Stimulated activated naive CD4-positive, alpha-beta T cell treated with Interleukin-2 at 50 U/mL for 16 hours (primary cell): ENCODE measurements around the gene BANK1.

ENCODE experiments used
- DNase-seq: peaks from one replicate; lab custom pipeline; 2025; lab: John Stamatoyannopoulos, UW

Gene BANK1

DNA sequence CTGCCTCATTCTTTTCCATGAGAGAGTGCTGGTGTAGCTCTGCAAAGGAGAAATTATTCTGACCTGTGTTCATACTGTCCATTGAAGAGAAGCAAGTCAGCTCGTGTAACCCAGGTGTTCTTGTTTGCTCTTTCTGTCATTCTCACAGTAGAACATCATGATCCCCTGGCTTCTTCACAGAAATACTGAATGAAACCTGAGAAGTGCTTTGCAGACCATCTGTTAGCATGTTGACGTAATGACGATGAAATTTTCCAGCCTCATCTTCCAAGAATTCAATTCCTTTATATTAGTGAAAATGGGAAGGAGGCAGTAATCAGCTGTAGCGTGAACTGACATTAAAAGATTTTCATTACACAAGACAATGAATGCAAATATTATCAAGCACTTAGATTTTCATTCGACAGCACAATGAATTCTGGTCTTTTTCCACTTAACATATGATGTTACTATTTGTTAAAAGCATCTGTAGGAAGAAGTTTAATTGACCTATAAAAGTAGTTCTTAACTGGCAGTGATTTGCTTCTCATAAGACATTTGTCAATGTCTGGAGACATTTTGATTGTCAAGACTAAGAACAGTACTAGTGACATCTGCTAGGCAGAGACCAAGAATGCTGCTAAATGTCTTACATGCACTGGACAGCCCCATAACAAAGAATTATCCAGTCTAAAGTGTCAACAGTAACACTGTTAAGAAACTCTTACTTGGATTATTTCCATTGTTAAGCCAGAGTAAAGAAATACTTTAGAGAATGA, 246.3 kb downstream of the BANK1 start:
- no peak for DNase-seq

DNA sequence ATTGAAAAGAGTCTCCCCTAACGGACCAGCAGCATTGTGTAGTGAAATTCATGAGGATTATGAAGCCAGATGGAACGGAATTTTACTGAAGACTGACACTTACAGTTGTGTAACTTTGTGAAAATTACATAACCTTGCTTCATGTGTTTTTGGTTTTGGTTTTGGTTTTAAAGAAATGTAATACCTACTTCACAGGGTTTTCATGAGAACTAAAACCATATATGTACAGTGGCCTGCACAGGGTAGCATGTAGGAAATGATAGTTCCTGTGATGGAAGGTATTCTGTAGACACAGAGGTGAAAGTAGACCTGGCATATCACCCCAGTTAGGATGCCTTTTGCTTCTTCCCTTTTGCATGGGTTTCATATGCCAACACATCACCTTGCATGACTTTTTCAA, 247.0 kb downstream of the BANK1 start:
- no peak for DNase-seq

DNA sequence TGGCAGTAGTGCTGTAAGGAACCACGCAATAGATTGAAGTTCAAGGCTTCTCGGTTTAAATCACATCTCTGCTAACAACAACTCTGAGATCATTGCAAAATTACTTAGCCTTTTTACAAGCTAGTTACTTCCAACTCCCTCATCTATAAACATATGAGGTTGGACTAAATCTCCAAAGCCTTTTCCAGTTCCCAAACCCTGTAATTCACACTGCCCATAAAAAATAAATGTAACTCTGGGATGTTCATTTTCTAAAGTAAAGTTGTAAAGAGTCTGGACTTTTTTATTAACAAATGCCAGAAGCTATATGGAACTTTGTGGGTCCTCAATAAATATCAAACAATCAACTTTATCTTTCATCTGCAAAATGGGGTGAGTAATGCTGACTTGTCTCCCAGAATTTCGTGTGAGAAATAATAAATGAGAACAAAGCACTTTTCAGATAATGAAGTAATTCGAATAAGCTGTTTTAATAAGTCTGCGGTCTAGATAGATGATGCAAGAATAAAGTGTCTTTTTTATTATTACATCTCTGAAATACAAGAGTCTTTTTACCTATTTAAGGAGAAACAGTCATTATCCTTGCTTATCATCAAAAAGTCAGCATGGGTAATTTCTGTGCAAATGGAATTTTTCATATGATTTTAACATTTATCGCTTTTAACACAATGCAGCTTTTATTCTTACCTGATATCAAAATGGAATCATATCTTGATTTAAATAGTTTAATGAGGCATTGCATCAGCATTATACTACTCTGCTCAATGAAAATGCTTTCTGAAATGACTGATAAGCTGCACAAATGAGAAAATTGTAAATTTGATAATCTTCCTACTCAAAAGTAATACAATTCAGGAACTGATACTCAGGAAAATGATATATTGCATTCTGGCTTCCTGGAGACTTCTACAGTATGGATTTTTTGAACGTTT, 252.6 kb downstream of the BANK1 start:
- DNase-seq = no peak

DNA sequence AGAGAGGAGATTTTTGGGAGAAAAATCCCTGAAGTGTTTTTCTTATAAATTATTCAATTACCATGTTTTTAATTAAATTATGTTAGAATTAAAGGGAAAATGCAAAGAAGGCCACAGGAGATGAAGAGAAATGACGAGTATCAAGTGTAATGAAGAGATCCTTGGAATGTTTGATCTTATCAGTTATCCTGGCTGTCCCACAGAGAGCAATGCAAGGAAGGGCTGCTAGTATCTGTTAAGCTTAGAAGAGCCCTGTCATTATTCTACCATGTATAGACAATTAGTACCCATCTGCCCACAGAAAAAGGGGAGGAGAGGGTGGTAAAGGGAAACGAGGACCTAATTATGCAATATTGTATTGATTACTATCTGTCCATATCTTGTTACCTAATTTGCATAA, 257.1 kb downstream of the BANK1 start:
- DNase-seq = no peak

DNA sequence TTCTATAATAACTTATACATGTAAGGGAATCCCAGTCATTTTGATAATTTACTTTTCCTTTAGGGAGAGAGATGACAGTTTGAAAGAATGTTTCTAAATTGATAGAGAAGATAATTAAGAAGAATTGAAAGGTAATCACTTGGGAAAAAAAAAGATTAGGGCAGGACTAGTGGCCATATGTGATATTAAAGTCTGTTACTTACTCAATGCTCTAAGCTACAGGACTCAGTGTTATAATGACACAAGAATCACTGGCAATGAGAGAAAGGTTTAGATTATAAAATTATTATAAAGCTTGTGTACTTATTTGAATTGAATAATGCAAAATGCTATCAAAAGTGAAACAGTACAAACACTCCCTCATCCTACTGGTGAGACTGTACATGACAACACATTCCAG, 265.3 kb downstream of the BANK1 start:
- no peak for DNase-seq

DNA sequence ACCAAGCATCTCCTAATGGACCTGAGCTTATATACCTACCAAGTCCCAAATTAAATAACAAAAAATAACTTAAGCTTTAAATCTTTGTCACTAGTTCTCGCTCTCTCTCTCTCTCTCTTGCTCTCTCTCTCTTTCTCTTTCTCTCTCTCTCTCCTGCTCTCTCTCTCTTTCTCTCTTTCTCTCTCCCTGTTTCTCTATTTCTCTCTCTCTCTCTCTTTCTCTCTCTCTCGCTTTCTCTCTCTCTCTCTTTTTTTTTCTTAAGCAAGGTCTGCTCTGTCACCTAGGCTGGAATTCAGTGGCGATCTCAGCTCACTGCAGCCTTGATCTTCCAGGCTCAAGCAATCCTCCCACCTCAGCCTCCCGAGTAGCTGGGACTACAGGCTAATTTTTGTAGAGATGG, 266.6 kb downstream of the BANK1 start:
- DNase-seq = no peak

DNA sequence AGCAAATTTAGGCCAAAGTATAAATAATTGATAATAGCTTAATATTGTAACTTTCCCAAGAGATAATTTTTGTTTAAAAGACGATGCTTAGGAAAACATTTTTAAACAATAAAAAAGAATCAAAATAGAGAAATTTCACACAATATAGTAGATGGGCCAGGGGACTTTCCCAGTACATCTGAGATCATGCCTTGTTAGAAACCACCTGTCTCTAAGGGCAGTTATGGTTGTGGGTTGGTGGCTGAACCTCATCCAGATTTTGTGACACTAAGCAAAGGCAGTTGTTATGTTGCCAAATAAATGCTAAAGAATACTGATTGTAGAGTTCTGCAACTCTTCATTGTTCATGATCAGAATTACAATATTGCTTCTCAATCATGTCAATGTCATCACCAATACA, 270.6 kb downstream of the BANK1 start:
- DNase-seq = no peak

DNA sequence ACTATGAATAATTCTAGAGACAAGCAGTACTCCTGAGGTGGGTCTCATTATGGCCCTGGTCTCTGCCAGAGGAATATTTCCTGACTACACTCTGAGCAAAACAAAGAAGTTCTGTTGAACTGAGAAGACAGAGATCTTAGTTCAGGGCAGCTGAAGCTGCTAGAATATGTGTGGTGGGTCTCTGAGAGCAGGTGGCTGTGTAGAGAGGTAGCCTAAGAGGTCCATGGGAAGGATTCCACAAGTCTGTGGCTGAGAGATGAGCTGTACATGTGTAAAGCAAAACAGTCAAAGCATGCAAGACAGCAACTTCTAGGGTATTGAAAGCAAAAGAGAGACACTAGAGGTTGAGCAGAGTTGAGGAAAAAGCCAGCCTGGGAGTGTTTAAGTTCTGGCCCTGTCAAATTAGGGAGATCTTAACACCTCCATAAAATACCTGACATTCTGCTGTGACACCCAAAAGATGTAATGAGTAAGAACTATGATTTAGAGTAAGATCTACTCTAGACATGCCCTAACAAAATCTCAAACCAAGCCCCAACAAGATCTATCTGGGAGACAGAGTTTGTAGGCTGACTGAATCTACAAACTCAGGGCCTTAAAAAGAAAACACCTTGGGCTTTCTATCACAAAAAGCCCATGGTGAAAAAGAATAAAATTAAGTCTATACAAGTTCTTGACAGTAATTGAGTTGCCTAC, 274.4 kb downstream of the BANK1 start:
- no peak for DNase-seq

DNA sequence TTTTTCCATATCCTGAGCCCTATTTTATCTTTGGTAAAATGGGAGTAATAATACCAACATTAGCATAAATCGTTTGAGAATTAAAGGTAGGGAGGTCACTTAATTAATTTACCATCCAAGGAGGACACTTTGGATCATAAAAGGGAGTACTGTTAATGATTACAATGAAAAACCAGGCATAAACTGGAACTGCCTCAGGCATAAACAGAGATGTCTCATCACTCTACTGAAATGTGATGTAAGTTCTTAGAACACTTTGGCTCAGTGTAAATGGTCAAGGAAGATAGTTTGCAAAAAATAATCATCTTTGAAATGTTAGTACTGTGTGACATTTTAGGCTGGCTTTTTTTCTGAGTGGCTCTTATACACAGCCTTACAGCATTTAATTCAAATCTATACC, 286.1 kb downstream of the BANK1 start:
- DNase-seq = no peak

DNA sequence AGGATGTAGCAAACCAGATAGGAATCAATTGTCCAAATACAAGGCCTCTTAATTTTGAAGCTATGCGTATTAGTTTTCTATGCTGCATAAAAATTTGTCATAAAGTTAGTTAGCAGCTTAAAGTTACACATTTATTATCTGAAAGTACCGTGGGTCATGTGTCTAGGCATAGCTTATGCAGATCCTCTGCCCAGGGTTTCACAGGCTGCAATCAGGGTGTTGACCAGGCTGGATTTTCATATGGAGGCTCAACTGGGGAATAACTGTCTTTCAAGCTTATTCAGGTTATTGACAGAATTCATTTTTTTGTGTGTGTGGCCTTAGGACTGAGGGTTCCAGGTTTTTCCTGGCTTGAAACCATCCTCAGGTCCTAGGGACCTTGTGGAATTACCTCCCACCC, 289.7 kb downstream of the BANK1 start:
- DNase-seq = no peak

DNA sequence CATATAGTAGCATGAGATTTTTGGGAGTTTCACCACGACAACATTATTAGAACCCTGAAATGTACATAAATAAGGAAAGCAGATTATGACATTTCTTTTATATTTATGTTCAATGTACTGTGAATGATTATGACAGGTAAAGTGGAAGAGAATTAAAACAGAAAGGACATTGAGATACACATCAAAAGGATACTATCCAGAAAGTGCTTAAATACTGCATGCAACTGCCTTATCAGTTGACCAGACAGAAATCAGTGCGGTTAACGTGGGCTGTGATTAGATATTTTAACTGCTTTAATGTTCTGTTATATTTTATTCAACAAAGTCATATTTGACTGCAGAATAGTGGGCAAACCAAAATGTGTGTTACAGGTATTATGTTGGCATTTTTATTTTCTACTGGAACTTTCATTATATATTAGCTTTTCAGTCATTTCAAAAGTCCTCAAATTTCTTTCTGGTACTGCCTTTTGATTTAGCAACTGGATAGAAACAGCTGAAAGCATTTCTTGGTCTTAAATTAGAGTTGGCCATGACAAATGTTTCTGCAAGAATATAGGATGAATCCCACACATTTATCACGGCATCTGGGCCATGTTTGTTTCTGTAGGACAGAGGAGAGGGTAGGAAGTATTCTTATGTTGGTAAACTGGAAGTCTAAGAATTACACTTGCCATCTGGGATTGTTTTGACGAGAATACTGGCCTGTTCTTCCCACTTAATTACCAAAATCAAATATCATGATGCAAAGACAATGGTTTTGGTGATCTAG, 299.5 kb downstream of the BANK1 start:
- DNase-seq = no peak

DNA sequence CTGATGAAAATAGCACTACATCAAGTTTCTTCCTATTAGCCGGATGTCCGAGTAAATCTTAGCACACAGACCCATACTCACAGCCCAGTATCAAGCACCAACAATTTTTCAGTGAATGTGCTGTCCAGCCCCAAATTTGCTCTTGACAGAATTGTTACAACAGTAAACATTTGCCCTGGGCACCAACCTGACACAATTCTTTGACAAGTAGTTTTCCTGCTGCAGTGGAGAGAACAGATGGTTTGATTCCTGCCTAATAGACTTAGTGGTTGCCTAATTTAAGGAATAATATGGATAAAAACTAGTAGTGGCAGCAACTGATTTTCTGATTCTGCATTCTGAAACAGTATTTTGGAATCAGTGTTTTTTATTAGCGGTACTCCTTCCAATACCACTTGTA, 301.1 kb downstream of the BANK1 start:
- DNase-seq = no peak

DNA sequence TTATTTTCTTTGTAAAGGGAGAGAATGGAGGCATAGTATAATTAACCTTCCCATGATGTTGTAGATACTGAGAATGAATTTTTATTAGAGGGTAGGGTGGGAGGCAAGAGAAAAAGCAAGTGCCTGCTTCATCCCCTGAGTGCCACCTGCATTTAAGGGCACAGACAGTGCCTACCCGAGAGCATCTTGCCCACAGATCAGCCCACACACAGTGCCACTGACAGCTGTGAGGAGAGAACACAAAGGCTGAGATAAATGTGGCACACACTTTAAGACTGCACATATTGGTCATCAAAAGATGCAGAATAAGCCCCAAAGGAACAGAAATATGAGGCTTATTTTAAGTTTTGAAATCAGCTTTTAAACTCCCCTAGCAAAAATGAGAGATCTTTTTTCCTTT, 304.0 kb downstream of the BANK1 start:
- DNase-seq = no peak

DNA sequence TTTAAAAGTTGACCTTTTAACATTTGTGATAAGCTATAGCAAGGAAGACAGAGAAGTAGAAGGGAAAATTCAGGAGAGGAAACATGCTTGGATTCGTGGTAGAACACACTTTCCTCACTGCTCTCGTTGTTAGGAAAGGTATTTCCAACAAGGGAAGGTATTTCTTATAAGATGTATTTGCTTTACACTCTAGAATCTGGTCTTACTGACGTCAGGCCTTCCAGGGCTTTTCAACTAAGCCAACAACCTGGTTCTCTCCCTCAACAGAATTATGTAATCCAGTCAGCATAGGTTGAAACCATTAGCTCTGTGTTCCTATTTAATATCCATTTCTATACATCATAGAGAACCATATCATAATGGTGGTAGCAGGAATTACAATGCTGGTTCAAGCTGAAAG, 312.8 kb downstream of the BANK1 start:
- DNase-seq = no peak

DNA sequence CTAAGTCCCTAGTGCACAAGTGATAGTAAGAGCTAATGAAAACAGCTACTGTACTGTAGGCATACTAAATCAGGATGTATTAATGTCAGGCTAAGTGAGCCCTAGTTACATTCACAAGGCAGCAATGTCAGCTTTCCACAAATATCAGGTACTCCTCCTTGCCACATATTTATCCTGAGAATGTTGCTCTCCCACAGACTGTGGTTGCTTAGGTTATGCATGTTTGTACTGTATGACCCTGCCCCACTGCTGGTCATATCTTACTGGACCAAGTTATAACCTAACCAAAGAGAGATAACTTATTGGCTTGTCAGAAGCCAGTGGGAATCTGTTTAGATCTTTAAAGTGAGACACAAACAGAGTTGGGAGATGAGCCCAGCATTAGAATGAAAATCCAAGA, 313.7 kb downstream of the BANK1 start:
- DNase-seq = no peak

DNA sequence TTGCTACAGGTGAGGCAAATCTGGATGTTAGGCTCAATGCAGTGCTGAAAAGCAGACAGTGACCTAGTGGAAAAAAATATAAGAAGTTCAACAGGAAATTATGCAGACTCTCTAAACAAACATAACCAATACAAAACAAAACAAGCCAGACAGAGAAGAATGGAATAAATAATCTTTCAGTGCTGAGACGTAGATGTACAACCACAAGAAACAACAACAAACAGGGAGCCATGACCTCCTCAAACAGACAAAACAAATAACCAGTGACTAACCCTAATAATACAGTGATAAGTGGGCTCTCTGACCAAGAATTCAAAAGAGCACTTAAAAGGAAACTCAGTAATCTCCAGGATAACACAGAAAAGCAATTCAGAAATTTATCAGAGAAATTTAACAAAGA, 315.5 kb downstream of the BANK1 start:
- no peak for DNase-seq

DNA sequence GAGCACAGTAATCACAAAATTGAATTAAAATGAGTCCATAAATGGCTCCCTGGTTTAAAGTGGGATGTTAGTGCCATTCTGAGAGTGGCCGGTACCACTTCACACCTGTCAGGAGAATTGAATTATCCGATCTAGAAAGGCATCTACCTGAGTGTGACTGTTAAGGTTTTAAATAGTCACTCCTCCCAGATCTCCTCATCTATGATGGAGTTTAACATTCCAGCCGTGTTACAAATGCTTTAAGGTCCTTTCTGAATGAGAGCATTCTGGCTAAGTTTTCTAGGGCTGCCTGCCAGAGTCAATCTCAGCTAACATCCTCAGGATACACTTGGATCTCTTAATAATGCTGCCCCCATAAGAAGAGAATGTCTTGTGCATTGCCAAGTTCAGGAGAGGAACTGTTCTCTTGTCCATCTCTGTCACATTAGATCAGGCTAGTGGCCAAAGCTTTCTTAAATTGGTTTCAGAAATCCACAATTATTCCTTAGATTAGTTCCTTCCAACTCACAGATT, 323.6 kb downstream of the BANK1 start:
- no peak for DNase-seq

DNA sequence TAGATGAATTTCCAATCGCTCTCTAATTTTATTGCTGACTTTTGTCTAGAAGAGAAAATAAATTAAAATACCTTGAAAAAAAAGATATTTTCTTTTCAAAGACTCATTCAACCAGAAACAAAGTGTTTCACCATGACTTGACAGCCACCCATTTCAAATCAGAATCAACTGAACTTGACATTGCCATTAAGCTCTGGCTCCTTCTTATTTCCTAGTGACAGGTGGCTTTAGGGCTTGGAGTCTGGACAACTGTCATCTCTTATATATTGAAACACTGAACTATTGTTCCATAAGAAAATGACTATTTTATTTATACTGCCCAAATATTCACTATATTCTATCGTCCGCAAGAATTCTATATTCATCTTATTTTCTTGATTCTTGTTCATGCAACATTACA, 325.6 kb downstream of the BANK1 start:
- DNase-seq = no peak

DNA sequence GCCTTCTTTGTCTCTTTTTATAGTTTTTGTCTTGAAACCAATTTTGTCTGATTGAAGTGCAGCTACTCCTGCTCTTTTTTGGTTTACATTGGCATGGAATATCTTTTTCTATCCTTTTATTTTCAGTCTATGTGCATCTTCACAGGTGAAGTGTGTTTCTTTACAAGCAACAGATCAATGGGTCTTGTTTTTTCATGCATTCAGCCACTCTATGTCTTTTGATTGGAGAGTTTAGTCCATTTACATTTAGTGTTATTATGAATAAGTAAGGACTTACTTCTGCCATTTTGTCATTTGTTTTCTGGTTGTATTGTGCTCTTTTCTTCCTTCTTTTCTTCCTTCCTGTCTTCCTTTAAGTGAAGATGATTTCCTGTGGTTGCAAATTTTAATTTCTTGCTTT, 330.3 kb downstream of the BANK1 start:
- DNase-seq = no peak
